Activated CD4-positive, CD25-positive, alpha-beta regulatory T cell treated with anti-CD3 and anti-CD28 coated beads, Interleukin-2, amount 50 U/mL, for 24 hours (primary cell): ENCODE measurements around the gene NR0B1.

Experiments used
- ATAC-seq, 2 donors: fragments of 150-1000 bp; cut with Tn5 transposase; one replicate each; pipeline ENCODE4 v1.10.0; 2021; ENCODE audit warnings: mild to moderate bottlenecking in 1 of 2, moderate library complexity in 1 of 2

The NR0B1 gene

GRCh38 chrX:30262763-30263162 lies 46.4 kb downstream of the NR0B1 start:
- ATAC-seq = no peak

GRCh38 chrX:30261012-30261411 lies 48.2 kb downstream of the NR0B1 start:
- ATAC-seq = no peak

- no peak for ATAC-seq
These were observed 49.3 kb downstream of the NR0B1 start for GRCh38 chrX:30259927-30260326.
